Stimulated activated naive B cell treated with anti-CD40 and anti-IgM and Interleukin-4, amounts not matched to agents 10 μg/mL and 1 μg/mL and 100 μg/mL, for 72 hours (primary cell): ENCODE measurements around the gene SMIM1.
"Not testable (repeated sequence)": the region's sequence is repeated elsewhere in the genome, so short reads cannot be mapped to it uniquely, and the experiment has no call there.

ENCODE experiments used
- ATAC-seq, 2 donors: fragments of 150-1000 bp; cut with Tn5 transposase; replicated peaks; 2 replicates each; pipeline ENCODE4 v1.10.0; 2021; ENCODE audit warnings: moderate library complexity in 1 of 2
- DNase-seq: peaks from one replicate; pipeline ENCODE4 v3.0.0; 2021
- H3K27ac Mint-ChIP-seq: one replicate; pipeline ENCODE4 v1.8.0; 2022; ENCODE audit warnings: mild to moderate bottlenecking, mixed read lengths
- H3K27me3 Mint-ChIP-seq, 2 donors: one replicate each; pipeline ENCODE4 v1.8.0; 2022; ENCODE audit warnings: mixed read lengths in 2 of 2
- H3K36me3 Mint-ChIP-seq, 2 donors: one replicate each; pipeline ENCODE4 v1.8.0; 2022; ENCODE audit warnings: mixed read lengths in 2 of 2, mild to moderate bottlenecking in 1 of 2
- H3K4me1 Mint-ChIP-seq, 2 donors: one replicate each; pipeline ENCODE4 v1.8.0; 2022; ENCODE audit warnings: mixed read lengths in 2 of 2, mild to moderate bottlenecking in 1 of 2
- H3K4me3 Mint-ChIP-seq, 2 donors: one replicate each; pipeline ENCODE4 v1.8.0; 2022; ENCODE audit warnings: mild to moderate bottlenecking in 2 of 2, mixed read lengths in 2 of 2, moderate library complexity in 1 of 2
- H3K9me3 Mint-ChIP-seq, 2 donors: one replicate each; pipeline ENCODE4 v1.8.0; 2022; ENCODE audit warnings: mixed read lengths in 2 of 2, mild to moderate bottlenecking in 1 of 2

SMIM1 gene

DNA sequence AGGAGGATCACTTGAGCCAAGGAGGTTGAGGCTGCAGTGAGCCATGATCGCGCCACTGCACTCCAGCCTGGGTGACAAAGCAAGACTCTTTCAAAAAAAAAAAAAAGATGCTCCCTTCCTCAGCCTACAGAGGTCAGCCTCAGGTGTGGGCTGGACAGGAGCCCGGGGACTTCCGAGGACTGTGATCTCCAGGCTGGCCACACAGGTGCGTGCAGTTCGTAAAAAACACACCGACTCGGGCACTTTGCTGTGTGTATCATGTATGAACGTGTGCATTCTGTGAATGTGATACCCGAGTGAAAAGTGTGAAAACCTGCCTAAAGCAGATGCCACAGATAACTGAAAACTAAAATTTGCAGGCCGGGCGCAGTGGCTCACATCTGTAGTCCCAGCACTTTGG is 28.7 kb upstream of the SMIM1 start:
- Mint-ChIP-seq H3K27me3 (no peaks in the 10 kb centered on the region), H3K36me3 (peaks cover 18 to 25% of the 10 kb centered on the region in 2 donors), H3K27ac (no peak overlapping the region), H3K4me3 (no peak overlapping the region), H3K9me3 (no peaks in the 10 kb centered on the region), H3K4me1 (peaks cover 24 to 34% of the 10 kb centered on the region in 2 donors)
- ATAC-seq (no peak), DNase-seq (no peak)

DNA sequence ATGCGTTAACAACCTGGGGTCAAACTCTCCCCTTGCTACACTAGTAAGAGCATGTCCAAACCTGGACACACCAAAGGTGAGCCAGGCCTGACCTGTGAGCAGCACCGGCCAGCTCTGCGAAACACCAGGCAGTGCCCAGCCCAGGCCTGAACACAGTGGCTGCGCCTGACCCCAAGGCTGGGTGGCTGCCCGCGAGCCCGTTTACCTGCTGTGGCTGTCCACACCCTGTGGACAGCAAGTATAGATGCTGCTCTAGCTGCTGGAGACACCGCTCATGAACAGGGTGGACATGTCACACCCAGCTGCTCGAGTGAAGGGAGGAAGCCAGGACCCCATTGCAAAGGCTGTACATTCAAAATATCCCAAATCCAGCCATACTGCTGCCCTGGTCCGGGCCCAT is 27.9 kb upstream of the SMIM1 start:
- Mint-ChIP-seq H3K4me1 (peaks cover 24 to 34% of the 10 kb centered on the region in 2 donors), H3K27me3 (no peaks in the 10 kb centered on the region), H3K9me3 (no peaks in the 10 kb centered on the region), H3K4me3 (no peak overlapping the region), H3K36me3 (peaks cover 18 to 25% of the 10 kb centered on the region in 2 donors), H3K27ac (no peak overlapping the region)
- DNase-seq: no peak
- ATAC-seq: no peak

DNA sequence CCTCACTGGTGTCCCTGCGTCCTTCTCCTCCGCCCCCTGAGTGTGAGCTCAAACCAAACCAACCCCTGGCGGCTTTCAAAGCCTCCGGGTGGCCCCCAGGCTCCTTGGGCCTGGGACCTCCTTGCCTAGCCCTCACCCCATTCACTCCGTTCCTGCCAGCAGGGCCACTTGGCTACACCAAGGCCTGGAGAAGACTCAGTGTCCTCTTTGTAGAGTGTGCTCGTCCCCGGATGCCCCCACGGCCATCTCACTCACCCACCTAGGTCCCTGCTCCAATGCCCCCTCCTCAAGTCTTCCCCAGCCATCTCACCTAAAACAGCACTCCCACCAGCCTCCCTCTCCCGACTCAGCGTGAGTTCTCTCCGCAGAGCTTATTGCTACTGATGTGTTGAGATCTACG is 27.5 kb upstream of the SMIM1 start:
- Mint-ChIP-seq H3K27ac (peak overlapping the region; percentile 72), H3K9me3 (no peaks in the 10 kb centered on the region), H3K36me3 (peaks cover 18 to 25% of the 10 kb centered on the region in 2 donors), H3K27me3 (no peaks in the 10 kb centered on the region), H3K4me1 (peaks cover 24 to 34% of the 10 kb centered on the region in 2 donors), H3K4me3 (peak overlapping the region in 1 of 2 donors; percentile 42)
- DNase-seq: no peak
- no peak for ATAC-seq

- DNase-seq (no peak), ATAC-seq (no peak)
- Mint-ChIP-seq H3K27me3 (no peaks in the 10 kb centered on the region), H3K4me3 (peak overlapping the region; percentile 84 to 85), H3K9me3 (no peaks in the 10 kb centered on the region), H3K27ac (peak overlapping the region; percentile 87), H3K4me1 (peaks cover 24 to 34% of the 10 kb centered on the region in 2 donors), H3K36me3 (peaks cover 17 to 25% of the 10 kb centered on the region in 2 donors)
Measured at GRCh38 chr1:3745590-3746381, 26.8 kb upstream of the SMIM1 start.

DNA sequence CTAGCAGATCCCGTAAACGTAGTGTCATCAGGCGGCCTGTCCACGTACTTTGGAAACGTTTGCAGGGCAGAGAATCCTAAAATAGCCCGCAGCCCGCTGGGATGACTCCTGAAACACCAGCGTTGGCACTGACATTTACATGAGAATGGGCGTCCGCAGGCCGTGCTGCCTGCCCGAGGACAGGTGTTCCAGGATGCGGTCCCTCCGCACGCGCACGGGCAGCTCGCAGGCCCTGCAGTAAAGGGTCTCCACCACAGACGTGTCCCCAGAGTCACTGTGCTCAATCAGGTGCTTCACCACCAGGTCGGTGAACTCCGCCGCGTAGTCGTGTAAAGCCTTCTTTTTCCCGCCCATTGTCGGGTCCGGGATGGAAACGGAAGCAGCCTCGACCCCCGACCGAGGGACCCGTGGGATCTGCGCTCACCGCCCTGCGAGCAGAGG is 26.1 kb upstream of the SMIM1 start:
- H3K36me3 Mint-ChIP-seq: peaks cover 15 to 24% of the 10 kb centered on the region in 2 donors
- ATAC-seq (peak in 1 of 2 donors; percentile 24), DNase-seq (no peak)
- H3K27ac Mint-ChIP-seq: peak overlapping the region; percentile 87
- no peaks in the 10 kb centered on the region for H3K9me3 Mint-ChIP-seq
- peaks cover 3 to 5% of the 10 kb centered on the region in 2 donors for H3K27me3 Mint-ChIP-seq
- peak overlapping the region; percentile 84 to 85 for H3K4me3 Mint-ChIP-seq
- peaks cover 24 to 34% of the 10 kb centered on the region in 2 donors for H3K4me1 Mint-ChIP-seq

DNA sequence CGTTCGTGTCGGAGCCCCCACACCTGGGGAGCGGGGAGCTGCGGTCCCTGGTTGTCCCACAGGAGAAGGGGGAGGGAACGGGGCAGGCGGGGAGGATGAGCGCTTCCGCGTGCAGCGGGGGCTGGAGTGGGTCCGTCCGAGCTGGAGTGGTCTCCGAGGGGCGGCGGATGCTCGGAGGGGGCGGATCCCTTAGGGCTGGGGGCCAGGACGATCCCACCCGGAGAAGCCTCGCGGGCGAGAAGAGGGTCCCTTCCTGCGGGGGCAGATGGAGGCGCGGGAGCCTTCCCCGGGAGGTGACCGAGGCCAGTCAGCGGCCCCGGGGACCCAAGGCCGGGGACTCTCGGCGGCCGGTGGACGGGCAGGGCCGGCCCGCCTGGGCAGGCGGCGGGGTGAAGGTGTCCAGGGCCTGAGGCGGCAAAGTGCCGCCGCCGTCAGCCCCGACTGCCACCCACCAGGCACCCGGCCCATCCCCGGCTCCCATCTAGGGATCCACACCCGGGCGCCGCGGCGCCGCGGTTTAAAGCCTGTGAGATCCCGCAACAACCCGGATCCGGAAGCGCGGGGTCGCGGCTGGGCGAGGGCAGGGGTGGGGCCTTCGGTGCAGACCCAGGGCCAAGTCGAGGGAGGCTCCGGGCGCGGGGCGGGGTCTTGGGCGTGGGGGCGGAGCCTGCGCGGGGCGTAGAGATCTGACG is 25.6 kb upstream of the SMIM1 start:
- H3K27ac Mint-ChIP-seq: peak overlapping the region; percentile 87

GRCh38 chr1:3747522-3747848 is 25.1 kb upstream of the SMIM1 start:
- H3K4me3 Mint-ChIP-seq: peak overlapping the region; percentile 84 to 85
- H3K27me3 Mint-ChIP-seq: peaks cover 3 to 13% of the 10 kb centered on the region in 2 donors
- DNase-seq (no peak), ATAC-seq (no peak)
- H3K4me1 Mint-ChIP-seq: peaks cover 24 to 34% of the 10 kb centered on the region in 2 donors
- peaks cover 8 to 19% of the 10 kb centered on the region in 2 donors for H3K36me3 Mint-ChIP-seq
- no peaks in the 10 kb centered on the region for H3K9me3 Mint-ChIP-seq
- no peak overlapping the region for H3K27ac Mint-ChIP-seq

More for the DNA sequence above, 25.6 kb upstream of the SMIM1 start:
- DNase-seq (peak; percentile 75), ATAC-seq (peak; percentile 97)
- Mint-ChIP-seq H3K4me3 (peak overlapping the region; percentile 84 to 85), H3K27me3 (peaks cover 3 to 11% of the 10 kb centered on the region in 2 donors), H3K9me3 (no peaks in the 10 kb centered on the region), H3K4me1 (peaks cover 24 to 34% of the 10 kb centered on the region in 2 donors), H3K36me3 (peaks cover 9 to 19% of the 10 kb centered on the region in 2 donors)

- ATAC-seq (no peak), DNase-seq (no peak)
- Mint-ChIP-seq H3K27me3 (peaks cover 5 to 13% of the 10 kb centered on the region in 2 donors), H3K4me3 (peak overlapping the region; percentile 84 to 85), H3K9me3 (no peaks in the 10 kb centered on the region), H3K36me3 (peaks cover 8 to 19% of the 10 kb centered on the region in 2 donors), H3K4me1 (peaks cover 24 to 34% of the 10 kb centered on the region in 2 donors), H3K27ac (no peak overlapping the region)
Measured at GRCh38 chr1:3747903-3748302, 24.6 kb upstream of the SMIM1 start.

DNA sequence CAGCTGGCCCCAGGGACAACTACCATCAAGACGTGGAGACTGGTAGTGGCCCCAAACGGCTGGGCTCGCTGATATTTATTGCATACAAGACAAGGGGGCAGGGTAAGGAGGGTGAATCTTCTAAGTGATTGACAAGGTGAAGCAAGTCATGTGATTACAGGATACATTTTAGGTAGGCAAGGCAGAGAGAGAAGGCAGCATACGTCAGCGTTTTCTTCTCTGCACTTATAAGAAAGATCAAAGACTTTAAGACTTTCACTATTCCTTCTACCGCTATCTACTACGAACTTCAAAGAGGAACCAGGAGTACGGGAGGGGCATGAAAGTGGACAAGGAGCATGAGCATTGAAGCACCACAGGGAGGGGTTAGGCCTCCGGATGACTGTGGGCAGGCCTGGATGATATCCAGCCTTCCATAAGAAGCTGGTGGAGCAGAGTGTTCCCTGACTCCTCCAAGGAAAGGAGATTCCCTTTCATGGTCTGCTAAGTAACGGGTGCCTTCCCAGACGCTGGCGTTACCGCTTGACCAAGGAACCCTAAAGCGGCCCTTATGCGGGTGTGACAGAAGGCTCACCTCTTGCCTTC is 24.1 kb upstream of the SMIM1 start:
- peaks cover 24 to 34% of the 10 kb centered on the region in 2 donors for H3K4me1 Mint-ChIP-seq
- not testable (repeated sequence) for H3K9me3 Mint-ChIP-seq, H3K27ac Mint-ChIP-seq, DNase-seq, ATAC-seq
- H3K36me3 Mint-ChIP-seq: peaks cover 8 to 15% of the 10 kb centered on the region in 2 donors
- peaks cover 7 to 13% of the 10 kb centered on the region in 2 donors for H3K27me3 Mint-ChIP-seq
- H3K4me3 Mint-ChIP-seq: peak overlapping the region; percentile 84 to 85

GRCh38 chr1:3749512-3749911 is 23.0 kb upstream of the SMIM1 start:
- Mint-ChIP-seq H3K36me3 (peaks cover 7 to 14% of the 10 kb centered on the region in 2 donors), H3K4me1 (peaks cover 24 to 33% of the 10 kb centered on the region in 2 donors), H3K27me3 (peaks cover 7 to 13% of the 10 kb centered on the region in 2 donors), H3K27ac (no peak overlapping the region), H3K9me3 (no peaks in the 10 kb centered on the region), H3K4me3 (no peak overlapping the region)
- DNase-seq: no peak
- no peak for ATAC-seq

DNA sequence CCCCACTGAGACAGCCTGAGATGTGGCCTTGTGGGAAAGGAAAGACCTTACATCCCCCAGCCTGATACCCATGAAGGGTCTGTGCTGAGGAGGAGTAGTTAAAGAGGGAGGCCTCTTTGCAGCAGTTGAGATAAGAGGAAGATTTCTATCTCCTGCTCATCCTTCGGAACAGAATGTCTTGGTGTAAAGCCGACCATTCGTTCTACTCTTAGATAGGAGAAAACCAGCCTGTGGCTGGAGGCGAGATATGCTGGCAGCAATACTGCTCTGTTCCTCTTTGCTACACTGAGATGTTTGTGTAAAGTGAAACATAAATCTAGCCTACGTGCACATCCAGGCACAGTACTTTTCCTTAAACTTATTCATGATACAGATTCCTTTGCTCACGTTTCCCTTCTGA is 21.8 kb upstream of the SMIM1 start:
- ATAC-seq: no peak
- H3K9me3 Mint-ChIP-seq: no peaks in the 10 kb centered on the region
- no peak for DNase-seq
- H3K36me3 Mint-ChIP-seq: peaks cover 0 to 2% of the 10 kb centered on the region in 2 donors
- no peak overlapping the region for H3K27ac Mint-ChIP-seq
- peaks cover 15 to 20% of the 10 kb centered on the region in 2 donors for H3K4me1 Mint-ChIP-seq
- H3K27me3 Mint-ChIP-seq: peaks cover 8 to 16% of the 10 kb centered on the region in 2 donors
- no peak overlapping the region for H3K4me3 Mint-ChIP-seq

DNA sequence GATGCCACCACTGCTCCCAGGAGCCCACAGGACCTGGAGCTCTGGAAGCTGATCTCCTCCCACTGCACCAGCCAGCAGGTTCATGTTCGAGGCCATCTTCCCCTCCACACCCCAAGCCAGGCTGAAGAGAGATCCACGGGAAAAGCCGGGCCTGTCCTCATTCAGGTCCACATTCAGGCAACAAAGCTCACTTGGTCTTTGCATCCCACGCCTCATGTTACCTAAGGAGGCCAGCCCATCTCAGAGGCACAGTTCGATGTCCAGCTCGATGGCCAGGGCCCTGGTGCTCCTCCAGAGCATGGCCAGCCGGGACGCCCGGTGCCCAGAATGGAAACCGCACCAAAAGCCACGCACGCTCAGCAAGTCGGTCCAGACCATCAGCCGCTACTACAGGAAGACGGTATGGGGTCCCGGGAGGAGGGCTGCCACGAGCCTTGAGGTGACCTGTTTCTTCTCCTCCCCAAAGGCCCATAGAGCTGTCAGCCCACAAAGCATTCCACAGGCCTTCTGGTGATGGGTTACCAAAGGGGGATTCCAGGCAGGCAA is 20.1 kb upstream of the SMIM1 start, which contains the start of gene CCDC27:
Gene CCDC27 (plus strand): TSS at position 51 of the 546 bp plus-strand sequence. CDS start 32 bp downstream, at position 83.
- ATAC-seq (no peak), DNase-seq (no peak)
- Mint-ChIP-seq H3K27ac (no peak within 1 kb of the TSS), H3K9me3 (no peaks in the 10 kb centered on the region), H3K27me3 (peaks cover 19 to 28% of the 10 kb centered on the region in 2 donors), H3K4me3 (no peak within 1 kb of the TSS), H3K4me1 (peaks cover 8 to 10% of the 10 kb centered on the region in 2 donors), H3K36me3 (no peaks in the 10 kb centered on the region)

DNA sequence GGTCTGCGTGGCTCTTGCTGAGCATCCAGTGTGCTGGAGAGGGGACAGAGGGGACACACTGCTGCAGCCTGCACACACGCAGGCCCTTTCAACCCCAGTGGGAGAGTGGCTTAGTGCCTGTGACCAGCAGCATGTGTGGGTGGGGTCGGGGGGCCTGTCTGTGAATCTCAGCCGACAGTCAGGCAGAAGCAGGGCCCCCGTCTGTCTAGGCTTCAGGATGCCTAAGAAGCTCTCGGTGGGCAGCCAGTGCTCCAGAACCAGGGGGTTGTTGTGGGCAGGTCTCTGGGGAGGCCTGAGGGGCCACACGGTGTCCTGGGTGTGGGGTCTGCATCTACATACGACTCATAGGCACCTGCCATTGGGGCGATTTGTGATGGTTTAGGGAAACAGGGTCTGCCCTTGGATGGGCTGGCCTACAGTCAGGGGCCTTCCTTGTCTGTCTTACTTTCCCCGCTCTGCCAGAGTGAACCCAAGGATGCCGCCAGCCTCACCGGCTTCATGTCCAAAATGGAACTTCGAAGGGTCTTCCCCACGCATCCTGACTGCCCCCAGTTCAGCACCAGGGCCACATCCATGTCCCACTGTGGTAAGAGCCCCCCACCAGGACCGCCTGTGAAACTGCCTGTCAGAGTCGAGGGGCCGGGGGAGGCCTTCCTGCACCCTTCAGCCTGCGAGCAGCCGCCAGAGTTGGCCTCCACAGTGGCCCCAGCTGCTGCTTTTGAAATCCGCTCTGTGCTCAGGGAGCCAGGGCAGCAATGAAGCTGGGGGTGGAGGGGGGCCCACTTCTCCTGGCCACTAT is 18.7 kb upstream of the SMIM1 start:
- Mint-ChIP-seq H3K4me3 (no peak overlapping the region), H3K9me3 (no peaks in the 10 kb centered on the region), H3K27ac (no peak overlapping the region), H3K36me3 (no peaks in the 10 kb centered on the region), H3K4me1 (no peaks in the 10 kb centered on the region), H3K27me3 (peaks cover 23 to 34% of the 10 kb centered on the region in 2 donors)
- ATAC-seq (no peak), DNase-seq (no peak)
